ENCODE results near the gene SHMT2.
A peak's percentile ranks its signal among the peaks of the same experiment; 100 is the strongest.

DNA sequence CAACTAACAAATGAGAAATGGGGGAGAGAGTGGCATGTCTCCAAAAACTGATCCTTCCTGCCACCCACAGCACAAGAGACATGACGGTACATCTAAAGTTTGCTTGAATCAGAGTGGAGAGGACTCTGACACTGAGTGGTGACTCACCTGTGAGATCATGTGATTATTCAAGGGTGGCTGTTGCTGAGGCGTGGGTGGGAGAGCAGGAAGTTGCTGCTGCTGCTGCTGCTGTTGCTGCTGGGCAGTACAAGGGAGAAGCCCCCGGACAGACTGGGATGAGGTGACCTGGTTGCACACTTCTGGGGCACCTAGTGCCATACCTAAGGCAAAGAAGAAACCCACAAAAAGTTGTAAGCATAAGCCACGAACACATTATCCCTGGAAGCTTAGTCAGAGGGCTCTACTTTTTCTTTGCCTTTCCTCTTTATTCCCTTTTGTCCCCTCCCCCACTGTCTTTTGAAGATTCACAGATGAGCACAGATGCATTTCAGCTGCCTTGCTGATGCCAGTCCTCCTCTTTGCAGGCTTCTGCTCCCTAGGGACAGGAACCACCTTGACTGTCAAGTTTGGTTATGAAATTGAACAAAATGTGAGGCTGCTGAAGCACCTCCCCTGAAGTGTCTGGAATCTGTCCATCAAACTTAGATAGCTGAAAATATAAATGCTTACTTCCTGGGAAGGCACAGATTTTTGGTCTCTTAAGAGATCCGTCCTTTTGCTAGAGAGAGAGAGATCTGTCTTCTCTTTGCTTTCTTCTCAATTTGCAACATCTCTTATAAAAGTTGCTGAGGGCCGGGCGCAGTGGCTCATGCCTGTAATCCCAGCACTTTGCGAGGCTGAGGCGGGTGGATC is 50.9 kb downstream of the SHMT2 start:
- TF ChIP-seq, protein P1, sequence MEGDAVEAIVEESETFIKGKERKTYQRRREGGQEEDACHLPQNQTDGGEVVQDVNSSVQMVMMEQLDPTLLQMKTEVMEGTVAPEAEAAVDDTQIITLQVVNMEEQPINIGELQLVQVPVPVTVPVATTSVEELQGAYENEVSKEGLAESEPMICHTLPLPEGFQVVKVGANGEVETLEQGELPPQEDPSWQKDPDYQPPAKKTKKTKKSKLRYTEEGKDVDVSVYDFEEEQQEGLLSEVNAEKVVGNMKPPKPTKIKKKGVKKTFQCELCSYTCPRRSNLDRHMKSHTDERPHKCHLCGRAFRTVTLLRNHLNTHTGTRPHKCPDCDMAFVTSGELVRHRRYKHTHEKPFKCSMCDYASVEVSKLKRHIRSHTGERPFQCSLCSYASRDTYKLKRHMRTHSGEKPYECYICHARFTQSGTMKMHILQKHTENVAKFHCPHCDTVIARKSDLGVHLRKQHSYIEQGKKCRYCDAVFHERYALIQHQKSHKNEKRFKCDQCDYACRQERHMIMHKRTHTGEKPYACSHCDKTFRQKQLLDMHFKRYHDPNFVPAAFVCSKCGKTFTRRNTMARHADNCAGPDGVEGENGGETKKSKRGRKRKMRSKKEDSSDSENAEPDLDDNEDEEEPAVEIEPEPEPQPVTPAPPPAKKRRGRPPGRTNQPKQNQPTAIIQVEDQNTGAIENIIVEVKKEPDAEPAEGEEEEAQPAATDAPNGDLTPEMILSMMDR (IDR thresholded peaks at IDR 0.05): no peak
- TF ChIP-seq POLR2AphosphoS5 (IDR thresholded peaks at IDR 0.05) (peak in 1 of 2 donors; percentile 38), POLR2A (IDR thresholded peaks at IDR 0.05) (no peak), EP300 (IDR thresholded peaks at IDR 0.05) (peak in 1 of 4 donors; percentile 8)

All from upper lobe of left lung (tissue), 4 donors.